ENCODE data around the gene NOTCH1.

Gene NOTCH1

GRCh38 chr9:136578915-136579649, 33.2 kb upstream of the NOTCH1 start:
- no peak overlapping the region for H3K27ac ChIP-seq (ENCODE audit: low read length)
- no peak overlapping the region for H3K4me3 ChIP-seq (ENCODE audit: low read length)
- no peaks in the 10 kb centered on the region for H3K9me3 ChIP-seq (replicated peaks; ENCODE audit: insufficient read depth, low read length)
- no peaks in the 10 kb centered on the region for H3K36me3 ChIP-seq (replicated peaks; ENCODE audit: insufficient read depth, low read length)
- H3K4me2 ChIP-seq (ENCODE audit: low read depth, low read length), result no peak overlapping the region
- no peaks in the 10 kb centered on the region for H3K9me2 ChIP-seq (replicated peaks; ENCODE audit: insufficient read depth, low read length)
- peaks cover 5% of the 10 kb centered on the region for H3K4me1 ChIP-seq (ENCODE audit: low read length)
- TF ChIP-seq EZH2phosphoT487 (IDR thresholded peaks at IDR 0.05; ENCODE audit: low read length) (no peak), CTCF (IDR thresholded peaks at IDR 0.05; ENCODE audit: low read length) (no peak), EZH2 (optimal IDR thresholded peaks at IDR 0.05; ENCODE audit: low read depth, low read length) (no peak)
- H3K79me2 ChIP-seq (ENCODE audit: low read length), result no peaks in the 10 kb centered on the region
- H3F3A ChIP-seq (ENCODE audit: insufficient read depth, low read length), result peaks cover 7% of the 10 kb centered on the region; the same call in 1 of the 2 replicates
- H3K27me3 ChIP-seq (replicated peaks; ENCODE audit: insufficient read depth, low read length), result peaks cover 7% of the 10 kb centered on the region
- no peak overlapping the region for H3K9ac ChIP-seq (ENCODE audit: low read length)
- DNase-seq, result no peak
- H2AFZ ChIP-seq (ENCODE audit: low read length), result no peak overlapping the region
- no peaks in the 10 kb centered on the region for H4K20me1 ChIP-seq (ENCODE audit: insufficient read depth, low read length)

- Histone ChIP-seq H3F3A (ENCODE audit: insufficient read depth, low read length) (peaks cover 11% of the 10 kb centered on the region; the same call in 1 of the 2 replicates), H2AFZ (ENCODE audit: low read length) (no peak overlapping the region), H3K9me2 (replicated peaks; ENCODE audit: insufficient read depth, low read length) (no peaks in the 10 kb centered on the region), H3K4me2 (ENCODE audit: low read depth, low read length) (no peak overlapping the region), H3K4me1 (ENCODE audit: low read length) (peaks cover 10% of the 10 kb centered on the region), H3K9me3 (replicated peaks; ENCODE audit: insufficient read depth, low read length) (no peaks in the 10 kb centered on the region), H3K27ac (ENCODE audit: low read length) (no peak overlapping the region), H3K27me3 (replicated peaks; ENCODE audit: insufficient read depth, low read length) (peaks cover 2% of the 10 kb centered on the region), H4K20me1 (ENCODE audit: insufficient read depth, low read length) (no peaks in the 10 kb centered on the region), H3K4me3 (ENCODE audit: low read length) (no peak overlapping the region), H3K36me3 (replicated peaks; ENCODE audit: insufficient read depth, low read length) (no peaks in the 10 kb centered on the region), H3K79me2 (ENCODE audit: low read length) (no peaks in the 10 kb centered on the region), H3K9ac (ENCODE audit: low read length) (no peak overlapping the region)
- TF ChIP-seq CTCF (IDR thresholded peaks at IDR 0.05; ENCODE audit: low read length), result no peak
- no peak for TF ChIP-seq EZH2phosphoT487 (IDR thresholded peaks at IDR 0.05; ENCODE audit: low read length)
- TF ChIP-seq EZH2 (optimal IDR thresholded peaks at IDR 0.05; ENCODE audit: low read depth, low read length), result no peak
- DNase-seq, result no peak
These were observed 32.7 kb upstream of the NOTCH1 start for GRCh38 chr9:136578626-136578914.

- Histone ChIP-seq H3K36me3 (replicated peaks; ENCODE audit: insufficient read depth, low read length) (no peaks in the 10 kb centered on the region), H3K27ac (ENCODE audit: low read length) (no peak overlapping the region), H3K4me3 (ENCODE audit: low read length) (no peak overlapping the region), H4K20me1 (ENCODE audit: insufficient read depth, low read length) (no peaks in the 10 kb centered on the region), H3K9ac (ENCODE audit: low read length) (no peak overlapping the region), H3K9me2 (replicated peaks; ENCODE audit: insufficient read depth, low read length) (no peaks in the 10 kb centered on the region), H3K79me2 (ENCODE audit: low read length) (no peaks in the 10 kb centered on the region), H3F3A (ENCODE audit: insufficient read depth, low read length) (peaks cover 11% of the 10 kb centered on the region; the same call in 1 of the 2 replicates), H3K4me2 (ENCODE audit: low read depth, low read length) (no peak overlapping the region), H2AFZ (ENCODE audit: low read length) (no peak overlapping the region), H3K9me3 (replicated peaks; ENCODE audit: insufficient read depth, low read length) (no peaks in the 10 kb centered on the region), H3K4me1 (ENCODE audit: low read length) (peaks cover 14% of the 10 kb centered on the region), H3K27me3 (replicated peaks; ENCODE audit: insufficient read depth, low read length) (no peaks in the 10 kb centered on the region)
- DNase-seq, result no peak
- TF ChIP-seq EZH2phosphoT487 (IDR thresholded peaks at IDR 0.05; ENCODE audit: low read length) (no peak), EZH2 (optimal IDR thresholded peaks at IDR 0.05; ENCODE audit: low read depth, low read length) (no peak), CTCF (IDR thresholded peaks at IDR 0.05; ENCODE audit: low read length) (no peak)
These were observed 32.2 kb upstream of the NOTCH1 start for GRCh38 chr9:136577941-136578625.
